KG1 (cell line): Measurements from ENCODE around the gene PRKRIP1.
"Not testable (repeated sequence)": the region's sequence is repeated elsewhere in the genome, so short reads cannot be mapped to it uniquely, and the experiment has no call there.

Experiments used
- DNase-seq: peaks from one replicate; lab custom pipeline; 2025; lab: John Stamatoyannopoulos, UW

The PRKRIP1 gene

GRCh38 chr7:102395873-102396709, at the start of gene PRKRIP1:
Gene PRKRIP1, plus strand, starts transcription at chr7:102396363. Its CDS starts 49 bp downstream, at chr7:102396412.
- peak; percentile 5 for DNase-seq

- not testable (repeated sequence) for DNase-seq
Observed at GRCh38 chr7:102346983-102347382, 49.2 kb upstream of the PRKRIP1 start.

GRCh38 chr7:102356344-102356743, 39.8 kb upstream of the PRKRIP1 start, which contains the start of gene SPDYE6:
Gene SPDYE6, minus strand, starts transcription at chr7:102356444. Its CDS starts 421 bp downstream, at chr7:102356023.
- DNase-seq, result not testable (repeated sequence)

GRCh38 chr7:102363549-102364393, 32.4 kb upstream of the PRKRIP1 start:
- DNase-seq, result peak; percentile 30

- DNase-seq, result not testable (repeated sequence)
Observed at GRCh38 chr7:102364394-102364886, 31.7 kb upstream of the PRKRIP1 start.

- not testable (repeated sequence) for DNase-seq
Observed at GRCh38 chr7:102365390-102365789, 30.8 kb upstream of the PRKRIP1 start.

- not testable (repeated sequence) for DNase-seq
Observed at GRCh38 chr7:102370038-102370437, 26.1 kb upstream of the PRKRIP1 start.

GRCh38 chr7:102372796-102373195, 23.4 kb upstream of the PRKRIP1 start:
- not testable (repeated sequence) for DNase-seq

- DNase-seq, result no peak
Observed at GRCh38 chr7:102376964-102377466, 19.1 kb upstream of the PRKRIP1 start.

- not testable (repeated sequence) for DNase-seq
Observed at GRCh38 chr7:102380837-102381236, 15.3 kb upstream of the PRKRIP1 start.

- not testable (repeated sequence) for DNase-seq
Observed at GRCh38 chr7:102381696-102382425, 14.3 kb upstream of the PRKRIP1 start.

GRCh38 chr7:102387064-102387463, 9.1 kb upstream of the PRKRIP1 start:
- no peak for DNase-seq

- DNase-seq, result no peak
Observed at GRCh38 chr7:102389810-102390209, 6.4 kb upstream of the PRKRIP1 start.

- no peak for DNase-seq
Observed at GRCh38 chr7:102390697-102391484, 5.3 kb upstream of the PRKRIP1 start.

GRCh38 chr7:102392330-102392729, 3.8 kb upstream of the PRKRIP1 start:
- DNase-seq, result no peak

- no peak for DNase-seq
Observed at GRCh38 chr7:102393467-102393866, 2.7 kb upstream of the PRKRIP1 start.

GRCh38 chr7:102395592-102395872, 631 bp upstream of the PRKRIP1 start:
- no peak for DNase-seq

- DNase-seq, result no peak
Observed at GRCh38 chr7:102396710-102397019, 502 bp downstream of the PRKRIP1 start.

- DNase-seq, result no peak
Observed at GRCh38 chr7:102398543-102398942, 2.4 kb downstream of the PRKRIP1 start.

- no peak for DNase-seq
Observed at GRCh38 chr7:102400360-102400759, 4.2 kb downstream of the PRKRIP1 start.

- no peak for DNase-seq
Observed at GRCh38 chr7:102403563-102403962, 7.4 kb downstream of the PRKRIP1 start.
